Activated CD4-positive, alpha-beta T cell treated with anti-CD3 and anti-CD28 coated beads for 48 hours (primary cell): Measurements from ENCODE around the gene IL2.

Experiments used
- DNase-seq: peaks from one replicate; pipeline ENCODE4 v3.0.0-alpha.2; 2020

The IL2 gene

DNA sequence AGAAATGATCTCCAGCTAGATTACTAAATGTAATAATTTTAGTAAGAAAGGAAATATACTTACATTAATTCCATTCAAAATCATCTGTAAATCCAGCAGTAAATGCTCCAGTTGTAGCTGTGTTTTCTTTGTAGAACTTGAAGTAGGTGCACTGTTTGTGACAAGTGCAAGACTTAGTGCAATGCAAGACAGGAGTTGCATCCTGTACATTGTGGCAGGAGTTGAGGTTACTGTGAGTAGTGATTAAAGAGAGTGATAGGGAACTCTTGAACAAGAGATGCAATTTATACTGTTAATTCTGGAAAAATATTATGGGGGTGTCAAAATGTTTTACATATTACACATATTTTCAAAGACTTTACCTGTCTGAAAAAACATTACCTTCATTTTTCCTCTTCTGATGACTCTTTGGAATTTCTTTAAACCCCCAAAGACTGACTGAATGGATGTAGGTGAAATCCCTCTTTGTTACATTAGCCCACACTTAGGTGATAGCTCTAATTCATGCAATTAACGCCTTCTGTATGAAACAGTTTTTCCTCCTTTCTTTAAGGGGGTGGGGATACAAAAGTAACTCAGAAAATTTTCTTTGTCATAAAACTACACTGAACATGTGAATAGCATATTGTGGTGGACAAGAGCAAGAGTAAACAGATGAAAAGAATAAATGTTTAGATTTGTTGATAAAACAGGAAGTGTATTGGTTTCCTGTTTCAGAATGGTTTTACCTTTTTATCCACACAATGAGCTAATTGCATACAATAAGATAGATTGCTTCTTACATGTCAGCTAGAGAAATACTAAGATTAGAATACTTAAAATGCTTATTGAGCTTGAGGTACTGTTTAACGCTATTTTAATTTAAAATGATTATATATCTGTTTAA is at the start of gene IL2:
IL2 (minus strand) TSS at position 495 of the 886 bp plus-strand sequence; CDS start at position 210, 285 bp downstream.
- DNase-seq = peak; percentile 12

DNA sequence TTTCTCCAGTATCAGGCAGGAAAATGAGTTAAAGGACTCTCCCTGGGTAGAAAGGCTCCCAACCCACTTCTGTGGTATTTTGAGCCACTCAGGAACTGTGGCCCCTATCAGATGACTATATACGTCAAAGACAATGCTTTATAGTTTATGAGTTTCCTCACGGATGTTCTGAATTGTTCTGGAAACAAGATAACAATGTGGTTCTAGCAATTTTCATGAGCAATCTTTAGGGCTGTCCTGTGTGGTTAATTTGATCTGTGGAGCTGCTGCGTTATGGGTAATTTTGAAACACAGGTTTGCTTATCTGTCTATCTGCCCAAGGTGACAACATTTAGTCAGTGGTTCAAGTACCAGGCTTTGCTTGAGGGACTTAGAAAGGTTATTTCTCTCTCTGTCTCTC is 46.7 kb upstream of the IL2 start:
- peak; percentile 17 for DNase-seq

DNA sequence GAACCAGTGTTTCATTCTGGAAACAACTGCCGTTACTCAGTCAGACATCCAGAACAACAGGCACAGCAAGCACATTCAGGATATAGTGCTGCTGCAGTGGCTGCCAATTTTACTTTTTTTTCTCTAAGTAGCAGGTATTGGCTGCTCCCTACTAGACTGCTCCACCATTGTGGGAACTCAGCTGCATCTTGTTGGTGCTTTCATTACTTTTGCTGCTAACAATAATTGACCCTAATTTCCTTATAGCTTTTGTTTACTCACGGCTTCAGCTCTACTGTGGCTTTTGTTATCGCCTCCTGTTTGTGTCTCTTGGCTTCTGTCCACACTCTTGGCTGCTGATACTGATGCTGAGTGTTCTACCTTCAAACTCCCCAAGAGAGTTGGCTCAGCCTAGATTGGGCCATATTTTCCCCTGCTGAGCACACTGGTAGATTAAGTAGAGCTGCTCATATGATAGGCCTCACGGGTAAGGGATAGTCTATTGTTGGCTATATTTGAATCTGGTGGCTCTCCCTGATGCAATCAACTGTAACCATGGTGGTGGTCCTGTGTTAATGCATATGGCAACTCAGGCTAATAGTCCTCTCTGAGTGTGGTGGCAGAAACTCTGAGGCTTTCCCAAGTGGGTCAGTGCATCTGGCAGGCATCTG is 44.5 kb upstream of the IL2 start:
- DNase-seq = no peak

DNA sequence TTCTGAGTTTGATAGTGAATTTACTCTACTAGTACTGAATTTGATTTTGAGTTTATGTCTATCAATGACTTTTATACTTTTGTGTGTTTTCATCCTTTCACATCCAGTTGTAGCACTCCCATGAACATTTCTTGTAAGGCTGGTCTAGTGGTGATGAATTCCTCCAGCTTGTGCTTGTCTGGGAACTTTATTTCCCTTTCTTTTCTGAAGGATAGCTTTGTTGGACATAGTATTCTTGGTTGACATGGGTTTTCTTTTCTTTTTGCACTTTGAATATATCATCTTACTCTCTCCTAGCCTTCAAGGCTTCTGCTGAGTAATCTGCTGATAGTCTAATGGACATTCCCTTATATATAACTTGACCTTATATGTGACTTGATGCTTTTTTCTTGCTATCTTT is 32.5 kb upstream of the IL2 start:
- no peak for DNase-seq

DNA sequence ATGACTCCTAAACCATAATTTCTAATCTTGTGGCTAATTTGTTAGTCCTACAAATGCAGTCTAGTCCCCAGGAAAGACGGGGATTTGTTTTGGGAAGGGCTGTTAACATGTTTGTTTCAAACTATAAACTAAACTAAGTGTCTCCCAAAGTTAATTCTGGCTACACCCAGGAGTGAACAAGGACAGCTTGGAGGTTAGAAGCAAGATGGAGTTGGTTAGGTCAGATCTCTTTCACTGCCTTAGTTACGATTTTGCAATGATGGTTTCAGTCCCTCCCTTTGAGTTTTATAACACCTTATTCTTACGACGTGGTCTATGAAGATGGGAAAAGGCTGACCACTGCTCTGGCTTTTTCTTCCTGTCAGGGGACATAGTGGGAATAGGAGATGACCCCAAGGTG is 27.0 kb upstream of the IL2 start:
- DNase-seq = no peak

DNA sequence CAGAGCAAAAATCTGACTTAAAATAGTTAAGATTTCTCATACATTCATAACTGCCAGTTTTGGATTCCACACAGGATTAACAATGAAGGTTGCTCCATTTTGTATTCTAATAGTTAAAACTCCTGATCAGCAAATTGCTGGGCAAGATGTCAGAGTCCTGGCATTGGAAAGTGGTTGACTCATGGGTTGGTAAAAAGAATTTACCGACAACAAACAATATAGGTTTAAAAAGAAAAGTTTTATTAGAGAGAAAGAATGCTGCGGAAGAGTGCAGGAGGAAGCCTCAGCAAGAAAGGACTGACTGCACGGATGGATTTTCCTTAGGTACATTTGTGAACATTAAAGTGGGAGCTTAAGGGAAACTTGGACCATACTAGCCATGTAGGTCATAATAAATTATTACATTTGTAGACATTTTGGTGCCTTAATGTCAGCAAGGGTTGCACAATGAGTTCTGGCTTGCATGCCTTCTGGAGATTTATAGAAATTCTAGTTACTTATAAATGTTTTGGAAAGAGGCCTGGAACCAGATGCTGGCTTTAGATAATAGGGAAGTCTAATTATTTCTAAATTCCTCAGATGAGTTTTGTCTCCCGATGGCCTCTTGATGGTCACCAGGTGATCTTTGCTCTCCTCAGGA is 25.4 kb upstream of the IL2 start:
- no peak for DNase-seq

DNA sequence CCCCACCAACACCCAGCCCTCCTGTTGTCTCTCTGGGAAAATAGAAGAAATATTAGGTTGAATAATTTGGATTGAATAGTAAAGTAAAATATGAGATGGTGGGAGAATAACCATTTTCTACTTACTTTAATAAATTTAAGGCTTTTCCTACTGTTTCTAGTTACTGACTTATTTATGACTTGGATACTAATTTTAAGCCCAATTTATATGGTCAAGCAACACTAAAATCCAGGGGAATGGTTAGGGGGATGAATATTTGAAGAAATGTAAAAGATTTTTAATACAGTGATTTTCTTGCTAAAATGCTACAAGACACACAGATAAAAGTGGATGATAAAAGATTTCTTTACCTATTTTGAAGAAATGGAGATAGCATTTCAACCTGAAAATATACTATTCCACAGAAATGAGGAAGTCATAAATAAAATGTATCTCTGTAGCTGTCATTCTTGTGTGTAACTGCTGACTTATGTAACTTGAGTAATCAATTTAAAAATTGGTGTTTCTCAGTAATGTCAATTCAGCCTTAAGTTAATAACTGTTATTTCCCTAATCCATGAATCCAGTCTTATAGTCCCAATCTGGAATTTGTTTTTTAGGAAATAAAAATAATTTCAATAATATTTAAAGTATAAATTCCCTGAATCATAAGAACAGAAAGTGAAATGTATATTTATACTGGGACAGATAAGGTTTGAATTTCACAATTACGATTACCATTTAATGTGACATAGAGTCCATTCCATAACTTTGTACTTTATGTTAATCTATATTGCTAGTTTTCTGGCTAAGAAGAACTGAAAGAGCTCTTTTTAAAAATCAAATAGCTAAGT is 24.3 kb upstream of the IL2 start:
- no peak for DNase-seq

DNA sequence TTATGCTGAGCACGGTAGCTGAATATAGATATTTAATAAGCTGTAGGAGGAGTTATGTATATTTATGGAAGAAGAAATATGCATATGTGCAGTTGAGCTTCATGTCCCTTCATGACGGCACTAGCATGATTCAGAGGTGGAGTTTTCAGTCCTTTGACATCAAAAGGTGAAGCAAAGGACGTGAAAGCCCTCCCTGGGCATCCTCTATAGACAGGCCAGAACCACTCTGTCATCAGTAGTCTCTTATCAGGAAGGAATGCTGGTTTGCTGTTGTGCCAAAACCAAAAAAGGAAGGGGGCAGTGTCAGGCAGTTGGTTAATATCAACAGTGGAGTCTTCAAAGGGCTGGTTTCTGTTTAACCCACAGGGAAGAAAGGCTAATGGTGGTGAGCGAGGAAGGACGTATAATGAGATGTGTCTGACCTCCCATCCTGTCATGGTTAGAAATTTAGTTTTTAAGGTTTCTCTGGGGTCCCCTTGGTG is 23.5 kb upstream of the IL2 start:
- DNase-seq = no peak

DNA sequence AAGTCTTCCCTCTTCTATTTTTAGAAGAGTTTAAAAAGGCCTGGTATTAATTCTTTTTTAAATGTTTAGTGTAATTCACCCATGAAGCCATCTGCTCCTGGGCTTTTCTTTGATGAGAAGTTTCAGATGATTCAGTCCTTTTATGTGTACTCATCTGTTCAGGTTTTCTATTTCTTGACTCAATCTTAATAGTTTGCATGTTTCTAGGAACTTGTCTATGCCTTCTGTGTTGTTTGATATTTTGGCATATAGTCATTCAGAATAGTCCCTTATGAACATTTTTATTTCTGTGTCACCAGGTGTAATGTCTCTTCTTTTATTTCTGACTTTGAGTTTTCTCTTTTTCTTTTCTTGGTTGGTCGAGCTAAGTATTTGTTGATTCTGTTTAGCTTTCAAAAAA is 20.2 kb upstream of the IL2 start:
- DNase-seq = no peak

DNA sequence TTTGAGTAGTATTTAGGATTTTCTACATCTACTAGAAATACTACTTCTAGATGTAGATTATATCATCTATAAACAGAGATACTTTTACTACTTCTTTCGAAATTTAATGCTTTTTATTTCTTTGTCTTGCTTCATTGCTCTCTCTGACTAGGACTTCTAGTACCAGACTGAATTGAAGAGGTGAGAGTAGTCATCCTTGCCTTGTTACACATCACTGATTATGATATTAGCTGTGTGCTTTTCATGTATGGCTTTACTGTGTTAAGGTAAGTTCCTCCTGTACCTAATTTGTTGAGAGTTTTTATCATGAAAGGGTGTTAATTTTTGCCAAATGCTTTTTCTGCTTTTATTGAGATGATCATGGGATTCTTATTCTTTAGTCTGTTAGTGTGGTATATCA is 19.6 kb upstream of the IL2 start:
- no peak for DNase-seq

DNA sequence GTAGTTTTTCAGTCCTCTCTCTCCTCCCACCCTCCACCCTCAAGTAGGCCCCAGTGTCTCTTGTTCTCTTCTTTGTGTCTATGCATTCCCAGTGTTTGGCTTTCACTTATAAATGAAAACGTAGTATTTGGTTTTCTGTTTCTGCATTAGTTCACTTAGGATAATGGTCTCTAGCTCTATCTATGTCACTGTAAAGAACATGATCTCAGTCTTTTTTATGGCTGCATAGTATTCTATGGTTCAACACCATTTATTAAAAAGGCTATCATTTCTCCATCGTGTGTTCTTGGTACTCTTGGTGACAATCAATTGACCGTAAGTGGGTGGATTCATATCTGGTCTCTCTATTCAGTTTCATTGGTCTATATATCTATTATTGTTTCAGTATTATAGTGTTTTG is 18.7 kb upstream of the IL2 start:
- no peak for DNase-seq

DNA sequence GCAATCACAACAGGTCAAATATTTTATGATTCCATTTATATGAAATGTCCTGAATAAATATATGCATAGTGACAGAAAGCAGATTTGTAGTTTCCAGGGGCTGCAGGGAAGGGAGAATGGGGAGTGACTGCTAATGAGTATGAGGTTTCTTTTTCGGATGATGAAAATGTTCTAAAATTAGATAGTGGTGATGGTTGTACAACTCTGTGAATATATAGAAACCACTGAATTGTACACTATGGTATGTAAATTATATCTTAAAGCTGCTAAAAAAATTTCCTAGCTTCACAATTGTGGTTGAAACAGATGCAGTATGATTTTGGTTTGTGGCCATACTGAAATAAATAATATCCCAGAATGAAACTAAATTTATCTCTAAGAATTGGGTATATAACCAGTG is 12.9 kb upstream of the IL2 start:
- no peak for DNase-seq

DNA sequence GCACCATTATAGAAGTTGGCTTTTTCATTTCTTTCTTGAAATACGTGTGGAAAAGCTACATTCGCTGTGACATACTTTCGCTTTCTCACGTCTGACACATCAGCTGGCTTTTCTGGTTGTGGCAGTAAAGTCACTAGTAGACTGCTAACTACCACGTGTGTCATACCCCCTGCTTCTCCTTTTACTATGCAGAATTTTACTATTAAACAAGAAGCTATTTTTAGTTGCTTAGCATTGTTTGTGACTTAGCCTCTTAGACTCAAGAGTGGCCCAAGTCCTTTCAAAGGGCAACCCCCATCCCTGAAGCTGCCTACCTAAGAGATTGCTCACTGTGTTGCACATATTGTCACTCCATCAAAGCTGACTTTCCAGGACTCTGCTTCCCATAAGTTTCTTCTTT is 2.1 kb upstream of the IL2 start:
- DNase-seq = peak; percentile 63

DNA sequence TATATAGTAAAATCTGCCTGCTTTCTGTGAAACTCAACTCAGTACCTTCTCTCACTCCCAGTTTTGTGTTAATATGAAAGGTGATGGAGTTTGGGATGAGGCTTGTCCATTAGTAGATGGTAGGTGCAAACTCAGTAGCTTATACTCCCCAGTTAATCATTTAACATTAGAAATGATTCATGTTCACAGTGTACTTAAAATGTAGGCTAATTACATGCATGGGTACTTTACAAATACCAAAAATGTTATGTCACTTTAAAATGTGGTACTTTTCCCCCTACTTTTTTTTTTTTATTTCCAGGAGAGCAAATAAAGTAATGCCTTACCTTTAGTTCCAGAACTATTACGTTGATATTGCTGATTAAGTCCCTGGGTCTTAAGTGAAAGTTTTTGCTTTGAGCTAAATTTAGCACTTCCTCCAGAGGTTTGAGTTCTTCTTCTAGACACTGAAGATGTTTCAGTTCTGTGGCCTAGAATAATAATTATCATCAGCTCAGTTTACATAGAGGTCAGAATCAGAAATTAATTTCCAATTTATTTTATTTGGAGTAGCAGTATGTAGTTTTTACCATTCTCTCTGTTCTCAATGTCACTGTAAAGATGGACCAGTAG is 3.0 kb downstream of the IL2 start:
- no peak for DNase-seq

DNA sequence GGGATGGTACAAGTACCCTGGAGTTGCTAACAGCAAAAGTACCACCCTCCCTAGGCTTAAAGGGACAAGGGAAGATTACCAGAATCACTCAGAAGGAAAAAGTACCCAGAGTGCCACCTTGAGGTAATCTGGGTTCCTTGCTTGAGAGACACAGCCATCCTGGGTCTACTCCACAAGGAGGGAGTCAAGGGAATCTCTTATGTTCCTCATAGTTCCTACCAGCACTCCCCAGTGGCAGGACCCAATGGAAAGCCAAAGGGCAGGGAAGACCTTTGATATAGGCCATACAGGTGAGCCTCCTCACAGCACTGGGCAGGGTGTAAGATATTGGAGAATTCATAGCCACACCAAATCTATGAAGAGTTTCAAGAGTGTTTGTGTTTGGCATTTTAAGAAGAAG is 5.7 kb downstream of the IL2 start:
- DNase-seq = peak; percentile 47

DNA sequence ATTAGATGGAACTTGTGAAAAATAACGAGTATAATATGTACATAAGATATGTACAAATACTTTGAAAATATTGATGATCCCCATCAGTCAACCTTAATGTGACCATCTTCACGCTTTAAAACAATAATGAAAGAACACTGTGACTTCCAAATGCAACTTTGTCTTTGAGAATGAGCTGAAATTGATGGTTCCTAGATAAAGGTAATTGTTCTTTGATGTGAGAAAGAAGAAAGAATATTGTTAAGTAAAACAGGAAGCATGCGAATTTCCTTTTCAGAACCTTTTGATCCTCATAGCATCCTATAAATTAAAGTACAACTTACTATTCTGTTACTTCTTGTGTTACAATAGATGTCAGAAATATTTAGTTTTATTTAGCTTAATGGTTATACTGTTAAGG is 22.2 kb downstream of the IL2 start:
- DNase-seq = no peak

DNA sequence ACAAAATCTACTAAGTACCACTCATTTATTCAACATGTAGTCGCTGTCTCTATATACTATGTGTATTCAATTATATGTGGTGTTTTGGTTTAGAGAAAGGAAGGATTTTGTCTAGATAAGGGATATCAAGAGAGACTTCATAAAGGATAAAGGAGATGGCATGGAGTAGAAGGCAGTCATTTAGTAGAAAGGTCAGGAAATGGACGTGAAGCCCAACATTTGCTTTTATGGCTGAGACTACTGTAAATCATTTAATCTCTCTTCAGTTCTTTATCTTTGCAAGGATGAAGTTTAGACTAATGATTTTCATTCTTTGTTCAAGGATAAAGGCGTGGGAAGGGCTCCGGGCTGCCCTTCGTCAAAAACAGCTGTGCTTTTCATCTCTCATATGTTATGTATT is 25.2 kb downstream of the IL2 start:
- no peak for DNase-seq

DNA sequence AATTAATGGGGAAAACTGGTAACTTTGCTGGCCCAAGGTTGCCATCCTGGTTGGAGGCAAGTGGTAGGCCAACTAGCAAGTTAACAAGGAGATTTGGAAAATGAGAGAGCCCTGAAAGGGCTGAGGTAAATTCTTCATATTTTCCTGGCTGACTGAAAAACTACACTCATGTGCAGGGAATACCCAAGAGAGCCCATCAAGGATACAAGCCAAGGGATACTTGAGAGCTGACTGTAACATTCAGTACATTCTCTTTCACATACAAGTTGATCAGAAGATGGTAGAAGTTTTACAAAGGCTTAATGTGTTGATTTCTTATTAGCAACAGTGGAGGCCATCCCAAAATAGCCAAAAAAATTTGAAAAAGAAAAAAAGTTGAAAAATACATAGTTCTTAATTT is 33.3 kb downstream of the IL2 start:
- DNase-seq = no peak

DNA sequence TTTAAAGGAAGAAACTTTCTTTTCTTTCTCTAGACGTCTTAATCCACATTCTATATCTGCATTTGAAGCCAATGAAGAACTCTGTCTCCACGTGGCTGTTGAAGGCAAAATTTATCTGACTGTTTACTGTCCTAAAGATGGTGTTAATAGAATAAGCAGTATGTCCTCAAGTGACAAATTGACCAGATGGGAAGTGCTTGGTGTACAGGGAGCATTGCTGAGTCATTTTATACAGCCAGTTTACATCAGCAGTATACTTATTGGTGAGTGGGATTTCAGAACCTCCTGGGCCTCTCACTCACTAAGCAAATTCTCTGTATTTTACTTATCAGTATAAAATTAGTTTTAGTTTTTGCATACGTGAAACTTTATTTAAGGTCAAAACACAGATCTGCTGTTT is 44.0 kb downstream of the IL2 start:
- no peak for DNase-seq

DNA sequence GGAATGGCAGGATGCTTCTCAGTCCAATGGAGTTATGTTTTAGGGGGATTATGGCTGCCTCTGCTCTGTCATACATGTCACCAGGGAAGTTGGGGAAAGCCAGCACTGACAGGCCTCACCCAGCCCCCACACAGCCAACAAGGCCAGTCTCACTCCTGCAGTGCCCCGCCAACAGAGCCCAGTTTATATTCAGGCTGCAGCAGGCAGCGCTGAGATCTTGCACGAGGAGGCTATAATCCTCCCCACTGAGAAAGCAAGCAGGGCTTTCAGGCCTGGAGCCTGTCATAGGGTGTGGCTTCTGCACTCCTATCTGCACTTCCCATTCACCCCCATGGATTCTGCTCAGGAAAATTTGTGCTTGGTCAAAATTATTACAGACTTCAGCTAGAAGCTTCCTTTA is 52.7 kb downstream of the IL2 start:
- no peak for DNase-seq
